ENCODE data around the gene OR5H1.

DNA sequence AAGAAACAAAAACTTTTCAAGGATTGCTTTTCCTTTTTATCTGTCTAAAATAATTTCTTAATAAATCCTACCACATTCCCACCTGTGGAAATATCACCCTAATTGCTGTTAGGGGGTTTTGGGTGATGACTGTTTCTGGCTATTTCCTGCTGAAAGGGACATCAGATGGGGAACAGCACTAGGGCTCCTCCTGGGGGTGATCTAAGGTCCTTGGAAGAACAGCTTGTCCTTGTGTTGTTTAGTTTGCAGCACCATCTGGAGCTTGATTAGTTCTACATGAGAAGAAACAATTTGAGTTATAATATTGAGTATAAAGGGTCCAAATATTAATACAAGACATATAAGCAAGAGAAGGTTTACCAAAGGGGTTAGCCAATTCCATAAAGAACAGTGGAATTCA lies 54.7 kb downstream of the OR5H1 start:
- no peak for TF ChIP-seq POLR2A (IDR thresholded peaks at IDR 0.05)
- TF ChIP-seq, protein P1, sequence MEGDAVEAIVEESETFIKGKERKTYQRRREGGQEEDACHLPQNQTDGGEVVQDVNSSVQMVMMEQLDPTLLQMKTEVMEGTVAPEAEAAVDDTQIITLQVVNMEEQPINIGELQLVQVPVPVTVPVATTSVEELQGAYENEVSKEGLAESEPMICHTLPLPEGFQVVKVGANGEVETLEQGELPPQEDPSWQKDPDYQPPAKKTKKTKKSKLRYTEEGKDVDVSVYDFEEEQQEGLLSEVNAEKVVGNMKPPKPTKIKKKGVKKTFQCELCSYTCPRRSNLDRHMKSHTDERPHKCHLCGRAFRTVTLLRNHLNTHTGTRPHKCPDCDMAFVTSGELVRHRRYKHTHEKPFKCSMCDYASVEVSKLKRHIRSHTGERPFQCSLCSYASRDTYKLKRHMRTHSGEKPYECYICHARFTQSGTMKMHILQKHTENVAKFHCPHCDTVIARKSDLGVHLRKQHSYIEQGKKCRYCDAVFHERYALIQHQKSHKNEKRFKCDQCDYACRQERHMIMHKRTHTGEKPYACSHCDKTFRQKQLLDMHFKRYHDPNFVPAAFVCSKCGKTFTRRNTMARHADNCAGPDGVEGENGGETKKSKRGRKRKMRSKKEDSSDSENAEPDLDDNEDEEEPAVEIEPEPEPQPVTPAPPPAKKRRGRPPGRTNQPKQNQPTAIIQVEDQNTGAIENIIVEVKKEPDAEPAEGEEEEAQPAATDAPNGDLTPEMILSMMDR (IDR thresholded peaks at IDR 0.05) = no peak
